ENCODE results near the gene POLR2L. TPM values are rescaled to one million over a fixed set of nuclear protein-coding genes. Genes with fewer than 3 reads are reported as not detected.

POLR2L gene
- total and polyA plus RNA-seq, 2 of the 13 experiments (the other 11 are each of a cell fraction or from before 2014, with no cell fraction given), result 104 to 114 TPM

- Histone ChIP-seq H3K4me3 (replicated peaks in 1 of 3; ENCODE audit: insufficient read depth in 1 of 3, low read depth in 2 of 3, low read length in 3 of 3) (no peak overlapping the region), H3K27ac (ENCODE audit: extremely low read length, insufficient read depth, low read length) (no peak overlapping the region), H3K36me3 (replicated peaks in 1 of 2; ENCODE audit: control insufficient read depth in 1 of 2, insufficient read depth in 2 of 2, low read length in 2 of 2) (peaks cover 0 to 3% of the 10 kb centered on the region in 2 experiments; a peak in 2 of 5 replicates), H3K4me1 (ENCODE audit: insufficient read depth, low read length) (no peaks in the 10 kb centered on the region), H3K27me3 (ENCODE audit: control insufficient read depth in 1 of 2, insufficient read depth in 2 of 2, low read length in 2 of 2) (no peaks in the 10 kb centered on the region), H3K4me2 (ENCODE audit: low read depth, low read length) (no peak overlapping the region), H4K20me1 (ENCODE audit: insufficient read depth, low read length) (no peaks in the 10 kb centered on the region; the same call in 1 of the 2 replicates), H3K9me3 (ENCODE audit: low read length) (no peaks in the 10 kb centered on the region), H3K79me2 (ENCODE audit: insufficient read depth, low read length) (no peaks in the 10 kb centered on the region), H3K9ac (ENCODE audit: insufficient read depth, low read depth, low read length) (no peak overlapping the region), H2AFZ (ENCODE audit: low read length) (no peak overlapping the region)
- no peak for ATAC-seq
- intact Hi-C loops (cut with micrococcal nuclease; ENCODE audit: unreplicated experiment), result no loop called here
- TF ChIP-seq CENPT (CRISPR knock-in tag; IDR thresholded peaks at IDR 0.05; ENCODE audit: low read depth) (no peak), ZC3H13 (CRISPR knock-in tag; IDR thresholded peaks at IDR 0.05) (peak; percentile 39; the same call in 1 of the 2 replicates)
- no peak for FAIRE-seq
- in situ Hi-C loops (cut with HindIII; ENCODE audit: extremely low pct_ligation_motif_present, low pct_unique_long_range_greater_than_20kb), result no loop called here
- POLR2A ChIA-PET, result interaction anchor here (1.3 kb wide), 1 partner anchor 18 kb away, joined by 3 read pairs; no protein-coding TSS in a partner anchor
- no peak for DNase-seq (ENCODE audit: low spot score)
- CTCF ChIA-PET (ENCODE audit: low intra/inter-chr PET ratio, low total read pairs), result no interaction called here
- BruUV-seq (replicated peaks), result no TSS peak
- 93% methylated on average over 11 of the region's 12 CpGs for WGBS (ENCODE audit: low lambda C conversion rate)
These were observed 20.3 kb upstream of the POLR2L start for GRCh38 chr11:862696-863022.

GRCh38 chr11:862081-862661, 19.8 kb upstream of the POLR2L start:
- FAIRE-seq (no peak), DNase-seq (ENCODE audit: low spot score) (no peak), ATAC-seq (no peak)
- no peaks in the 10 kb centered on the region; the same call in 1 of the 2 replicates for H4K20me1 ChIP-seq (ENCODE audit: insufficient read depth, low read length)
- intact Hi-C loops (cut with micrococcal nuclease; ENCODE audit: unreplicated experiment), result no loop called here
- H2AFZ ChIP-seq (ENCODE audit: low read length), result no peak overlapping the region
- ChIA-PET CTCF (ENCODE audit: low intra/inter-chr PET ratio, low total read pairs) (no interaction called here), POLR2A (interaction anchor here (1.3 kb wide), 1 partner anchor 18 kb away, joined by 3 read pairs; no protein-coding TSS in a partner anchor)
- 91% methylated on average over 9 of the region's 20 CpGs for WGBS (ENCODE audit: low lambda C conversion rate)
- no peaks in the 10 kb centered on the region for H3K27me3 ChIP-seq (ENCODE audit: control insufficient read depth in 1 of 2, insufficient read depth in 2 of 2, low read length in 2 of 2)
- H3K36me3 ChIP-seq (replicated peaks in 1 of 2; ENCODE audit: control insufficient read depth in 1 of 2, insufficient read depth in 2 of 2, low read length in 2 of 2), result peaks cover 0 to 3% of the 10 kb centered on the region in 2 experiments; a peak in 2 of 5 replicates
- no peaks in the 10 kb centered on the region for H3K79me2 ChIP-seq (ENCODE audit: insufficient read depth, low read length)
- H3K4me2 ChIP-seq (ENCODE audit: low read depth, low read length), result no peak overlapping the region
- H3K4me3 ChIP-seq (replicated peaks in 1 of 3; ENCODE audit: insufficient read depth in 1 of 3, low read depth in 2 of 3, low read length in 3 of 3), result no peak overlapping the region
- in situ Hi-C loops (cut with HindIII; ENCODE audit: extremely low pct_ligation_motif_present, low pct_unique_long_range_greater_than_20kb), result no loop called here
- no TSS peak for BruUV-seq (replicated peaks)
- H3K4me1 ChIP-seq (ENCODE audit: insufficient read depth, low read length), result no peaks in the 10 kb centered on the region
- H3K9me3 ChIP-seq (ENCODE audit: low read length), result no peaks in the 10 kb centered on the region
- H3K9ac ChIP-seq (ENCODE audit: insufficient read depth, low read depth, low read length), result no peak overlapping the region
- H3K27ac ChIP-seq (ENCODE audit: extremely low read length, insufficient read depth, low read length), result no peak overlapping the region
- TF ChIP-seq TBL1XR1 (IDR thresholded peaks at IDR 0.05; ENCODE audit: borderline replicate concordance, low read length, partially characterized antibody) (no peak), ZNF292 (CRISPR knock-in tag; IDR thresholded peaks at IDR 0.05; ENCODE audit: borderline replicate concordance, low read depth) (no peak), AKAP8 (CRISPR knock-in tag; IDR thresholded peaks at IDR 0.05) (peak; percentile 71; the same call in 1 of the 2 replicates), MXD3 (CRISPR knock-in tag; IDR thresholded peaks at IDR 0.05) (no peak), ZNF850 (CRISPR knock-in tag; conservative IDR thresholded peaks at IDR 0.05) (no peak), SMYD3 (CRISPR knock-in tag; IDR thresholded peaks at IDR 0.05) (no peak), DNMT3B (CRISPR knock-in tag; conservative IDR thresholded peaks at IDR 0.05) (no peak), ZBTB14 (CRISPR knock-in tag; IDR thresholded peaks at IDR 0.05) (no peak), ZNF768 (CRISPR knock-in tag; IDR thresholded peaks at IDR 0.05) (peak; percentile 31; the same call in 1 of the 2 replicates), RBFOX2 (IDR thresholded peaks at IDR 0.05; ENCODE audit: low read depth, low read length) (0 out of 2 replicates have a peak, but pooled peaks have one; percentile 21), AGO2 (optimal IDR thresholded peaks at IDR 0.05; ENCODE audit: low read depth, low read length) (peak; percentile 76), ZNF570 (CRISPR knock-in tag; IDR thresholded peaks at IDR 0.05; ENCODE audit: borderline replicate concordance) (no peak), EHMT2 (IDR thresholded peaks at IDR 0.05; ENCODE audit: borderline replicate concordance, low read depth, low read length) (no peak), ZNF547 (CRISPR knock-in tag; IDR thresholded peaks at IDR 0.05) (no peak), POLR2G (IDR thresholded peaks at IDR 0.05; ENCODE audit: low read depth, low read length) (peak; percentile 47; the same call in 1 of the 2 replicates), ZNF230 (CRISPR knock-in tag; IDR thresholded peaks at IDR 0.05) (no peak)
